Measurements from ENCODE around the gene PAPPA. TPM values are rescaled to one million over a fixed set of nuclear protein-coding genes. Genes with fewer than 3 reads are reported as not detected.

PAPPA gene
- total RNA-seq, 1 experiment from 2014 or later = 0.17 TPM

GRCh38 chr9:116193636-116194035, 40.0 kb downstream of the PAPPA start:
- H3K27me3 Mint-ChIP-seq (ENCODE audit: low read depth) = peaks cover 12% of the 10 kb centered on the region
- Histone ChIP-seq H2BK12ac (ENCODE audit: insufficient read length, low read depth, low read length) (no peak overlapping the region), H3K4me2 (ENCODE audit: insufficient read depth, insufficient read length, low read length) (no peak overlapping the region), H2BK15ac (ENCODE audit: low read depth, low read length) (no peak overlapping the region), H2BK20ac (ENCODE audit: low read depth, low read length, poor library complexity, severe bottlenecking) (no peak overlapping the region), H3K56ac (ENCODE audit: insufficient read length, low read depth, low read length) (no peak overlapping the region), H3K23me2 (ENCODE audit: insufficient read length, low read depth, low read length, poor library complexity, severe bottlenecking) (no peaks in the 10 kb centered on the region), H2AK5ac (ENCODE audit: insufficient read length, low read length) (no peak overlapping the region), H3K27me3 (ENCODE audit: insufficient read depth, low read length) (no peaks in the 10 kb centered on the region), H3K9ac (ENCODE audit: extremely low read depth, insufficient read length, low read length) (no peak overlapping the region), H3K79me2 (ENCODE audit: insufficient read depth, low read length) (no peaks in the 10 kb centered on the region), H4K8ac (replicated peaks; ENCODE audit: insufficient read length, low read depth, low read length) (no peak overlapping the region), H2BK5ac (ENCODE audit: insufficient read length, low read length) (no peak overlapping the region), H3K14ac (ENCODE audit: insufficient read depth, low read length) (no peak overlapping the region), H3K18ac (ENCODE audit: insufficient read length, low read depth, low read length) (no peak overlapping the region), H3T11ph (ENCODE audit: low read length) (no peak overlapping the region), H4K91ac (ENCODE audit: insufficient read length, low read depth, low read length) (no peak overlapping the region), H3K4ac (ENCODE audit: low read depth, low read length) (no peak overlapping the region), H3K27ac (ENCODE audit: insufficient read length, low read depth, low read length) (no peak overlapping the region), H4K20me1 (ENCODE audit: control insufficient read depth, insufficient read depth, insufficient read length) (no peaks in the 10 kb centered on the region), H3K79me1 (ENCODE audit: insufficient read depth, low read depth, low read length, poor library complexity, severe bottlenecking) (no peaks in the 10 kb centered on the region), H3K4me1 (ENCODE audit: insufficient read depth, low read length) (no peaks in the 10 kb centered on the region), H3K23ac (ENCODE audit: insufficient read length, low read depth, low read length) (no peak overlapping the region), H4K5ac (ENCODE audit: insufficient read length, low read depth, low read length) (no peak overlapping the region), H3K9me3 (ENCODE audit: control insufficient read depth, low read depth, low read length) (no peaks in the 10 kb centered on the region), H2BK120ac (ENCODE audit: low read depth, low read length, poor library complexity, severe bottlenecking) (no peak overlapping the region), H2AFZ (ENCODE audit: low read length) (no peak overlapping the region)
- DNase-seq = no peak
- H3K36me3 Mint-ChIP-seq (ENCODE audit: insufficient read depth in 1 of 3, low read depth in 3 of 3) = no peaks in the 10 kb centered on the region
- TF ChIP-seq, protein P1, sequence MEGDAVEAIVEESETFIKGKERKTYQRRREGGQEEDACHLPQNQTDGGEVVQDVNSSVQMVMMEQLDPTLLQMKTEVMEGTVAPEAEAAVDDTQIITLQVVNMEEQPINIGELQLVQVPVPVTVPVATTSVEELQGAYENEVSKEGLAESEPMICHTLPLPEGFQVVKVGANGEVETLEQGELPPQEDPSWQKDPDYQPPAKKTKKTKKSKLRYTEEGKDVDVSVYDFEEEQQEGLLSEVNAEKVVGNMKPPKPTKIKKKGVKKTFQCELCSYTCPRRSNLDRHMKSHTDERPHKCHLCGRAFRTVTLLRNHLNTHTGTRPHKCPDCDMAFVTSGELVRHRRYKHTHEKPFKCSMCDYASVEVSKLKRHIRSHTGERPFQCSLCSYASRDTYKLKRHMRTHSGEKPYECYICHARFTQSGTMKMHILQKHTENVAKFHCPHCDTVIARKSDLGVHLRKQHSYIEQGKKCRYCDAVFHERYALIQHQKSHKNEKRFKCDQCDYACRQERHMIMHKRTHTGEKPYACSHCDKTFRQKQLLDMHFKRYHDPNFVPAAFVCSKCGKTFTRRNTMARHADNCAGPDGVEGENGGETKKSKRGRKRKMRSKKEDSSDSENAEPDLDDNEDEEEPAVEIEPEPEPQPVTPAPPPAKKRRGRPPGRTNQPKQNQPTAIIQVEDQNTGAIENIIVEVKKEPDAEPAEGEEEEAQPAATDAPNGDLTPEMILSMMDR (conservative IDR thresholded peaks at IDR 0.05) = no peak
- H3K4me1 Mint-ChIP-seq = peaks cover 4 to 10% of the 10 kb centered on the region in 2 experiments; a peak in 3 of 4 replicates
- no peak overlapping the region for H3K27ac Mint-ChIP-seq
- H3K9me3 Mint-ChIP-seq = no peaks in the 10 kb centered on the region
- H3K4me3 Mint-ChIP-seq = no peak overlapping the region

Data from H9 (cell line).